Tibial artery (tissue), 4 donors: ENCODE data around the gene PARD3B.

Experiments
- DNase-seq, 2 donors: peaks; one replicate each; pipeline ENCODE4 v3.0.0-alpha.2; 2019
- H3K27ac ChIP-seq, 2 donors: fragments of 200-600 bp; sonication (generic) in 1 of 2; 1 replicate in 1 of 2; 2 replicates in 1 of 2; pipeline ENCODE4 v1.5.1; 2018 to 2019; ENCODE audit warnings: mild to moderate bottlenecking in 1 of 2
- H3K27me3 ChIP-seq, 2 donors: fragments of 200-600 bp; sonication (generic) in 1 of 2; one replicate each; pipeline versions ENCODE4 v1.5.1 to v1.6.0; 2016 to 2019
- H3K36me3 ChIP-seq, 3 donors: fragments of 200-600 bp; sonication (generic) in 2 of 3; one replicate each; pipeline ENCODE4 v1.5.1; 2016 to 2019; ENCODE audit warnings: mild to moderate bottlenecking in 2 of 3
- H3K4me1 ChIP-seq, 4 donors: fragments of 200-600 bp; sonication (generic) in 2 of 4; 1 replicate in 3 of 4; 2 replicates in 1 of 4; pipeline ENCODE4 v1.5.1; 2016 to 2019
- H3K4me3 ChIP-seq, 2 donors: fragments of 200-600 bp; sonication (generic) in 1 of 2; 1 replicate in 1 of 2; 2 replicates in 1 of 2; pipeline ENCODE4 v1.5.1; 2018 to 2019; ENCODE audit warnings: mild to moderate bottlenecking in 2 of 2
- H3K9me3 ChIP-seq, 3 donors: fragments of 200-600 bp; sonication (generic) in 1 of 3; one replicate each; pipeline ENCODE4 v1.5.1; 2016 to 2019
- CTCF ChIP-seq, 2 experiments: fragments of 200-600 bp in 1 of 2; fragments of 450-650 bp in 1 of 2; IDR thresholded peaks; one replicate each; pipeline ENCODE4 v1.5.1; 2017 to 2019; ENCODE audit warnings: antibody characterized with exemption in 2 of 2, mild to moderate bottlenecking in 1 of 2, moderate library complexity in 1 of 2
- intact Hi-C: fragments of 100-400 bp; cut with DNase I; formaldehyde crosslinking; loops from one replicate; pipeline ENCODE4 v1.15.0; 2023; ENCODE audit warnings: low total_unique reads

The PARD3B gene

GRCh38 chr2:204827701-204828590 is 282.7 kb downstream of the PARD3B start:
- Histone ChIP-seq H3K27me3 (no peaks in the 10 kb centered on the region), H3K27ac (no peak overlapping the region), H3K9me3 (no peaks in the 10 kb centered on the region), H3K4me1 (no peaks in the 10 kb centered on the region), H3K4me3 (no peak overlapping the region), H3K36me3 (no peaks in the 10 kb centered on the region)
- intact Hi-C loops = no loop called here
- no peak for TF ChIP-seq CTCF (IDR thresholded peaks at IDR 0.05)
- no peak for DNase-seq

GRCh38 chr2:204834716-204835384 is 289.6 kb downstream of the PARD3B start:
- H3K4me1 ChIP-seq = no peaks in the 10 kb centered on the region
- no peak for DNase-seq
- H3K4me3 ChIP-seq = no peak overlapping the region
- H3K9me3 ChIP-seq = no peaks in the 10 kb centered on the region
- intact Hi-C loops = no loop called here
- no peaks in the 10 kb centered on the region for H3K36me3 ChIP-seq
- TF ChIP-seq CTCF (IDR thresholded peaks at IDR 0.05) = no peak
- no peaks in the 10 kb centered on the region for H3K27me3 ChIP-seq
- H3K27ac ChIP-seq = no peak overlapping the region

GRCh38 chr2:204835786-204836185 is 290.5 kb downstream of the PARD3B start:
- Histone ChIP-seq H3K36me3 (no peaks in the 10 kb centered on the region), H3K27ac (no peak overlapping the region), H3K9me3 (no peaks in the 10 kb centered on the region), H3K4me3 (no peak overlapping the region), H3K4me1 (no peaks in the 10 kb centered on the region), H3K27me3 (no peaks in the 10 kb centered on the region)
- no peak for DNase-seq
- no peak for TF ChIP-seq CTCF (IDR thresholded peaks at IDR 0.05)
- intact Hi-C loops = no loop called here

- H3K4me3 ChIP-seq = no peak overlapping the region
- no peaks in the 10 kb centered on the region for H3K9me3 ChIP-seq
- intact Hi-C loops = no loop called here
- H3K27me3 ChIP-seq = no peaks in the 10 kb centered on the region
- TF ChIP-seq CTCF (IDR thresholded peaks at IDR 0.05) = no peak
- no peaks in the 10 kb centered on the region for H3K36me3 ChIP-seq
- DNase-seq = no peak
- H3K27ac ChIP-seq = no peak overlapping the region
- peaks cover 0 to 15% (median 5%) of the 10 kb centered on the region in 4 donors for H3K4me1 ChIP-seq
These were observed 295.2 kb downstream of the PARD3B start for GRCh38 chr2:204840504-204840903.

GRCh38 chr2:204842068-204842467 is 296.8 kb downstream of the PARD3B start:
- intact Hi-C loops = no loop called here
- no peak for TF ChIP-seq CTCF (IDR thresholded peaks at IDR 0.05)
- Histone ChIP-seq H3K4me1 (peaks cover 0 to 15% (median 5%) of the 10 kb centered on the region in 4 donors), H3K4me3 (no peak overlapping the region), H3K27me3 (no peaks in the 10 kb centered on the region), H3K36me3 (no peaks in the 10 kb centered on the region), H3K9me3 (no peaks in the 10 kb centered on the region), H3K27ac (no peak overlapping the region)
- DNase-seq = no peak
